Spleen (tissue), 11 donors: Measurements from ENCODE around the gene STK40. TPM values are rescaled to one million over a fixed set of nuclear protein-coding genes. Genes with fewer than 3 reads are reported as not detected.

Experiments
- DNase-seq: peaks from one replicate; pipeline ENCODE4 v3.0.0-alpha.2; 2020
- H3K27ac ChIP-seq, 8 donors: fragments of 200-600 bp; sonication (generic) in 7 of 8; 1 replicate in 4 of 8; 2 replicates in 4 of 8; pipeline versions ENCODE4 v1.5.0 to v1.8.0; 2016 to 2021; ENCODE audit warnings: inconsistent platforms in 4 of 8, mild to moderate bottlenecking in 4 of 8, moderate library complexity in 1 of 8
- H3K27me3 ChIP-seq, 7 donors: fragments of 200-600 bp; sonication (generic) in 6 of 7; replicated peaks in 1 of 7; 1 replicate in 4 of 7; 2 replicates in 3 of 7; pipeline versions ENCODE4 v1.5.0 to v1.8.0; 2016 to 2021; ENCODE audit warnings: inconsistent platforms in 3 of 7, mild to moderate bottlenecking in 1 of 7
- H3K36me3 ChIP-seq, 6 donors: fragments of 200-600 bp; sonication (generic) in 5 of 6; 1 replicate in 4 of 6; 2 replicates in 2 of 6; pipeline versions ENCODE4 v1.5.0 to v1.8.0; 2016 to 2021; ENCODE audit warnings: inconsistent platforms in 2 of 6
- H3K4me1 ChIP-seq, 6 donors: fragments of 200-600 bp; sonication (generic) in 5 of 6; 1 replicate in 3 of 6; 2 replicates in 3 of 6; pipeline versions ENCODE4 v1.5.0 to v1.8.0; 2016 to 2021; ENCODE audit warnings: inconsistent platforms in 3 of 6
- H3K4me3 ChIP-seq, 8 donors: fragments of 200-600 bp; sonication (generic) in 7 of 8; 1 replicate in 4 of 8; 2 replicates in 4 of 8; pipeline versions ENCODE4 v1.5.0 to v1.8.0; 2016 to 2021; ENCODE audit warnings: inconsistent platforms in 4 of 8, mild to moderate bottlenecking in 4 of 8, moderate library complexity in 2 of 8
- H3K9me3 ChIP-seq, 8 donors: fragments of 200-600 bp; sonication (generic) in 7 of 8; 1 replicate in 4 of 8; 2 replicates in 4 of 8; pipeline versions ENCODE4 v1.5.0 to v1.8.0; 2016 to 2021; ENCODE audit warnings: inconsistent platforms in 4 of 8
- CTCF ChIP-seq, 11 experiments: fragments of 200-600 bp in 7 of 11; fragments of 450-650 bp in 4 of 11; sonication (generic) in 4 of 11; IDR thresholded peaks in 8 of 11; conservative IDR thresholded peaks in 3 of 11; 1 replicate in 7 of 11; 2 replicates in 4 of 11; pipeline versions ENCODE4 v1.4.0 to v1.8.0; 2016 to 2021; ENCODE audit warnings: antibody characterized with exemption in 11 of 11, inconsistent platforms in 4 of 11, mild to moderate bottlenecking in 1 of 11
- POLR2A ChIP-seq, 3 donors: fragments of 450-650 bp; IDR thresholded peaks; one replicate each; pipeline ENCODE4 v1.5.1; 2017; ENCODE audit warnings: antibody characterized with exemption in 3 of 3, mild to moderate bottlenecking in 1 of 3
- POLR2AphosphoS5 ChIP-seq, 3 donors: sonication (generic); formaldehyde crosslinking; IDR thresholded peaks; one replicate each; pipeline ENCODE4 v1.5.1; 2017; ENCODE audit warnings: antibody characterized with exemption in 3 of 3
- WGBS, 5 donors: extraction: QIAGEN DNeasy Blood & Tissue Kit in 3 of 5; methylation state at CpG; one replicate each; pipeline versions ENCODE4 v1.1.5 to v1.1.7; 2013 to 2018; 5-methylcytosine and 5-hydroxymethylcytosine counted together
- intact Hi-C: fragments of 100-400 bp; cut with DNase I; formaldehyde crosslinking; loops from one replicate; pipeline ENCODE4 v1.15.0; 2023; ENCODE audit warnings: low total_unique reads
- polyA plus RNA-seq, 3 donors: library from polyadenylated mRNA; stranded (reverse); fragments of 200-250 nt; gene quantifications; one replicate each; pipeline ENCODE4 v1.2.1, GENCODE V29; 2013
- total RNA-seq, 7 donors: library from RNA; depleted of rRNA in 3 of 7; stranded (reverse); fragments of >200 nt in 3 of 7; fragmentation: NEBNext Ultra II Directional in 4 of 7; extraction: Animal tissue kit (Norgen Biotek cat#: 25700) in 4 of 7; gene quantifications; one replicate each; pipeline versions ENCODE4 v1.1.0 to v1.2.1, GENCODE V29; 2016 to 2021
- donor health status: healthy with polysubstance abuse.
- donor health status: DM: no; HTN: no; CAD: no; lungs with moderate emphysema.
- donor health status: DM: no; HTN: no; CAD: no.
- donor health status: Bipolar disorder and iron deficiency.
- donor health status: healthy.
- donor health status: DM: no; HTN: no; CAD: no.
- donor health status: DM: yes; HTN: yes; CAD: no.

STK40 gene
- total and polyA plus RNA-seq, 10 donors: 13.7 to 79.2 (median 48.9) TPM

- Histone ChIP-seq H3K4me3 (peak overlapping the region; percentile 59 to 91 (median 68)), H3K27me3 (peaks cover 0 to 49% (median 0%) of the 10 kb centered on the region in 7 donors), H3K9me3 (no peaks in the 10 kb centered on the region), H3K36me3 (peaks cover 0 to 7% (median 0%) of the 10 kb centered on the region in 6 donors), H3K4me1 (peaks cover 13 to 60% (median 49%) of the 10 kb centered on the region in 6 donors), H3K27ac (peak overlapping the region in 7 of 8 donors; percentile 76 to 90 (median 84))
- 41 to 52% (median 43%) methylated on average over 30 to 67 of the region's 67 CpGs for WGBS, 5 donors
- intact Hi-C loops: no loop called here
- peak in 1 of 3 donors; percentile 5 for TF ChIP-seq POLR2AphosphoS5 (IDR thresholded peaks at IDR 0.05)
- no peak for TF ChIP-seq CTCF (IDR thresholded peaks at IDR 0.05 in 8 of 11, conservative IDR thresholded peaks at IDR 0.05 in 3 of 11)
- DNase-seq: peak; percentile 74
These were observed 63.5 kb downstream of the STK40 start for GRCh38 chr1:36322041-36322785.

- WGBS, 5 donors: 23 to 34% (median 27%) methylated on average over 38 to 59 of the region's 59 CpGs
- Histone ChIP-seq H3K4me3 (peak overlapping the region; percentile 28 to 91 (median 68)), H3K27ac (peak overlapping the region in 7 of 8 donors; percentile 47 to 90 (median 84)), H3K4me1 (peaks cover 13 to 60% (median 49%) of the 10 kb centered on the region in 6 donors), H3K27me3 (peaks cover 0 to 49% (median 0%) of the 10 kb centered on the region in 7 donors), H3K9me3 (no peaks in the 10 kb centered on the region), H3K36me3 (peaks cover 0 to 7% (median 0%) of the 10 kb centered on the region in 6 donors)
- DNase-seq: peak; percentile 87
- intact Hi-C loops: no loop called here
- no peak for TF ChIP-seq CTCF (IDR thresholded peaks at IDR 0.05 in 8 of 11, conservative IDR thresholded peaks at IDR 0.05 in 3 of 11)
- peak; percentile 57 to 84 (median 78) for TF ChIP-seq POLR2AphosphoS5 (IDR thresholded peaks at IDR 0.05)
- no peak for TF ChIP-seq POLR2A (IDR thresholded peaks at IDR 0.05)
These were observed 64.4 kb downstream of the STK40 start for GRCh38 chr1:36321119-36321951.

- peak; percentile 81 for DNase-seq
- Histone ChIP-seq H3K36me3 (peaks cover 0 to 7% (median 0%) of the 10 kb centered on the region in 6 donors), H3K27ac (peak overlapping the region in 7 of 8 donors; percentile 47 to 90 (median 84)), H3K4me1 (peaks cover 13 to 57% (median 49%) of the 10 kb centered on the region in 6 donors), H3K4me3 (peak overlapping the region; percentile 18 to 91 (median 68)), H3K9me3 (no peaks in the 10 kb centered on the region), H3K27me3 (peaks cover 0 to 45% (median 0%) of the 10 kb centered on the region in 7 donors)
- intact Hi-C loops: no loop called here
- WGBS, 5 donors: 20 to 33% (median 22%) methylated on average over 19 to 23 of the region's 23 CpGs
- TF ChIP-seq POLR2AphosphoS5 (IDR thresholded peaks at IDR 0.05): no peak
These were observed 65.0 kb downstream of the STK40 start for GRCh38 chr1:36320767-36321118.

GRCh38 chr1:36320291-36320761 is 65.4 kb downstream of the STK40 start:
- H3K4me3 ChIP-seq: peak overlapping the region in 7 of 8 donors; percentile 59 to 91 (median 73)

More at GRCh38 chr1:36320291-36320761, 65.4 kb downstream of the STK40 start:
- H3K36me3 ChIP-seq: peaks cover 0 to 7% (median 0%) of the 10 kb centered on the region in 6 donors
- TF ChIP-seq POLR2A (IDR thresholded peaks at IDR 0.05) (no peak), POLR2AphosphoS5 (IDR thresholded peaks at IDR 0.05) (no peak), CTCF (IDR thresholded peaks at IDR 0.05 in 8 of 11, conservative IDR thresholded peaks at IDR 0.05 in 3 of 11) (no peak)
- peak overlapping the region in 7 of 8 donors; percentile 47 to 90 (median 84) for H3K27ac ChIP-seq
- intact Hi-C loops: no loop called here
- no peak for DNase-seq
- H3K4me1 ChIP-seq: peaks cover 13 to 54% (median 48%) of the 10 kb centered on the region in 6 donors
- H3K9me3 ChIP-seq: no peaks in the 10 kb centered on the region
- WGBS, 5 donors: 22 to 34% (median 26%) methylated on average over 14 to 16 of the region's 16 CpGs
- peaks cover 0 to 44% (median 0%) of the 10 kb centered on the region in 7 donors for H3K27me3 ChIP-seq
